HCT116 (cell line): ENCODE results near the gene ATP4A. TPM values are rescaled to one million over a fixed set of nuclear protein-coding genes. Genes with fewer than 3 reads are reported as not detected.

Source experiments
- ATAC-seq: fragments of 200-7000 bp; cut with Tn5 transposase; 2 replicates; pipeline ENCODE4 v1.9.1; 2020; ENCODE audit warnings: mild to moderate bottlenecking, moderate library complexity
- BruUV-seq: library from RNA; stranded (reverse); fragments of 400-500 nt; replicated peaks from 2 replicates; lab custom pipeline; 2021; lab: Mats Ljungman, UMichigan
- CTCF ChIA-PET: fragments of 300-600 bp; sonication (Branson Sonifier 250); formaldehyde crosslinking; loops from one replicate; lab custom pipeline; 2021; ENCODE audit warnings: antibody characterized with exemption; lab: Charles Lee
- POLR2A ChIA-PET: fragments of 300-600, 350-600 bp; sonication (Branson Sonifier 250); formaldehyde crosslinking; loops from one replicate; lab custom pipeline; 2021; ENCODE audit warnings: antibody characterized with exemption; lab: Charles Lee
- RAD21 ChIA-PET, 2 experiments: fragments of 300-600 bp; sonication (Branson Sonifier 250); formaldehyde crosslinking; loops; one replicate each; lab custom pipeline; 2023; ENCODE audit warnings: low total read pairs in 2 of 2; ENCODE audit not compliant: uncharacterized antibody in 2 of 2, unreplicated experiment in 2 of 2, low non-redundant PET in 1 of 2; lab: Charles Lee
- DNase-seq: peaks from one replicate; pipeline ENCODE4 v3.0.0-alpha.2; 2010; ENCODE audit warnings: low read depth, low spot score
- H2AFZ ChIP-seq: fragments of 200-600 bp; shearing (Covaris generic), sonication (generic); 2 replicates; pipeline ENCODE4 v1.6.1; 2017; ENCODE audit warnings: low read depth, mixed run types, mixed read lengths, antibody characterized with exemption, low read length; ENCODE audit not compliant: poor library complexity, severe bottlenecking
- H3K27ac ChIP-seq: 2 replicates; pipeline ENCODE4 v1.5.1; 2012; ENCODE audit warnings: low read depth, low read length
- H3K27me3 ChIP-seq: fragments of 200-600 bp; sonication (generic); 2 replicates; pipeline ENCODE4 v1.6.1; 2016; ENCODE audit warnings: mixed run types, low read length, mixed read lengths; ENCODE audit not compliant: insufficient read depth
- H3K36me3 ChIP-seq, 2 experiments: fragments of 200-500 bp in 1 of 2; fragments of 200-600 bp in 1 of 2; sonication (Bioruptor generic) in 1 of 2; sonication (generic) in 1 of 2; 2 replicates each; pipeline versions ENCODE4 v1.5.1 to v1.6.1; 2014 to 2016; ENCODE audit warnings: low read length in 2 of 2, inconsistent platforms in 1 of 2, mixed read lengths in 1 of 2, mixed run types in 1 of 2; ENCODE audit not compliant: insufficient read depth in 2 of 2, control insufficient read depth in 1 of 2
- H3K4me1 ChIP-seq, 2 experiments: fragments of 200-600 bp in 1 of 2; sonication (generic) in 1 of 2; 2 replicates each; pipeline versions ENCODE4 v1.5.1 to v1.6.1; 2012 to 2017; ENCODE audit warnings: low read length in 2 of 2, inconsistent platforms in 1 of 2, mild to moderate bottlenecking in 1 of 2, mixed read lengths in 1 of 2, mixed run types in 1 of 2, moderate library complexity in 1 of 2; ENCODE audit not compliant: insufficient read depth in 2 of 2, control insufficient read depth in 1 of 2
- H3K4me2 ChIP-seq: fragments of 200-600 bp; sonication (generic); 2 replicates; pipeline ENCODE4 v1.6.1; 2017; ENCODE audit warnings: mixed run types, low read length, mixed read lengths
- H3K4me3 ChIP-seq, 2 experiments: fragments of 200-600 bp in 1 of 2; sonication (generic) in 1 of 2; replicated peaks in 1 of 2; 2 replicates each; pipeline ENCODE4 v1.5.1; 2011 to 2016; ENCODE audit warnings: low read length in 2 of 2, control low read depth in 1 of 2, low read depth in 1 of 2, mild to moderate bottlenecking in 1 of 2, mixed read lengths in 1 of 2, mixed run types in 1 of 2
- H3K79me2 ChIP-seq: fragments of 200-600 bp; sonication (generic); 2 replicates; pipeline ENCODE4 v1.6.1; 2017; ENCODE audit warnings: mild to moderate bottlenecking, mixed run types, low read length, moderate library complexity, mixed read lengths; ENCODE audit not compliant: insufficient read depth
- H3K9ac ChIP-seq: fragments of 200-600 bp; sonication (generic); 2 replicates; pipeline ENCODE4 v1.6.1; 2016; ENCODE audit warnings: low read length, mixed read lengths
- H3K9me2 ChIP-seq: fragments of 200-600 bp; sonication (generic), shearing (Covaris generic); 2 replicates; pipeline ENCODE4 v1.6.1; 2017; ENCODE audit warnings: mixed run types, mild to moderate bottlenecking, moderate library complexity; ENCODE audit not compliant: insufficient read depth
- H3K9me3 ChIP-seq, 2 experiments: fragments of 200-500 bp in 1 of 2; fragments of 200-600 bp in 1 of 2; sonication (Bioruptor generic) in 1 of 2; sonication (generic) in 1 of 2; 2 replicates each; pipeline ENCODE4 v1.6.1; 2014 to 2017; ENCODE audit warnings: low read length in 2 of 2, mixed read lengths in 2 of 2, inconsistent platforms in 1 of 2, low read depth in 1 of 2, mild to moderate bottlenecking in 1 of 2, mixed run types in 1 of 2, moderate library complexity in 1 of 2; ENCODE audit not compliant: control insufficient read depth in 1 of 2, insufficient read depth in 1 of 2
- H4K20me1 ChIP-seq: fragments of 200-600 bp; sonication (generic), shearing (Covaris generic); 2 replicates; pipeline ENCODE4 v1.6.1; 2017; ENCODE audit warnings: mixed run types, mild to moderate bottlenecking, moderate library complexity; ENCODE audit not compliant: insufficient read depth
- CBX3 ChIP-seq: IDR thresholded peaks from 2 replicates; pipeline ENCODE4 v1.6.1; 2012; ENCODE audit warnings: low read depth
- CEBPB ChIP-seq: IDR thresholded peaks from 2 replicates; pipeline ENCODE4 v1.6.1; 2012; ENCODE audit warnings: low read depth
- POLR2A ChIP-seq: IDR thresholded peaks from 2 replicates; pipeline ENCODE4 v1.7.0; 2011; ENCODE audit warnings: borderline replicate concordance; ENCODE audit not compliant: insufficient read depth, insufficient read length; ENCODE audit errors: extremely low read depth
- POLR2AphosphoS5 ChIP-seq: IDR thresholded peaks from 2 replicates; pipeline ENCODE4 v1.6.1; 2011; ENCODE audit warnings: mild to moderate bottlenecking, low read depth, low read length, moderate library complexity
- TCF7L2 ChIP-seq: IDR thresholded peaks from 2 replicates; pipeline ENCODE4 v1.7.0; 2011; ENCODE audit warnings: borderline replicate concordance, inconsistent platforms; ENCODE audit not compliant: insufficient read depth, insufficient read length; ENCODE audit errors: extremely low read depth
- ZBTB33 ChIP-seq: IDR thresholded peaks from 2 replicates; pipeline ENCODE4 v1.6.1; 2011; ENCODE audit warnings: mild to moderate bottlenecking, low read length, moderate library complexity; ENCODE audit not compliant: insufficient replicate concordance; ENCODE audit errors: extremely low read depth
- intact Hi-C: fragments of 100-400 bp; cut with micrococcal nuclease; formaldehyde crosslinking; loops from 2 replicates; pipeline ENCODE4 v1.10.0; 2022
- total RNA-seq: library from RNA; stranded (reverse); gene quantifications from one replicate; pipeline ENCODE4 v1.2.1, GENCODE V29; 2021; ENCODE audit not compliant: unreplicated experiment

The ATP4A gene
- total RNA-seq, 1 experiment from 2014 or later, result 0.27 TPM

DNA sequence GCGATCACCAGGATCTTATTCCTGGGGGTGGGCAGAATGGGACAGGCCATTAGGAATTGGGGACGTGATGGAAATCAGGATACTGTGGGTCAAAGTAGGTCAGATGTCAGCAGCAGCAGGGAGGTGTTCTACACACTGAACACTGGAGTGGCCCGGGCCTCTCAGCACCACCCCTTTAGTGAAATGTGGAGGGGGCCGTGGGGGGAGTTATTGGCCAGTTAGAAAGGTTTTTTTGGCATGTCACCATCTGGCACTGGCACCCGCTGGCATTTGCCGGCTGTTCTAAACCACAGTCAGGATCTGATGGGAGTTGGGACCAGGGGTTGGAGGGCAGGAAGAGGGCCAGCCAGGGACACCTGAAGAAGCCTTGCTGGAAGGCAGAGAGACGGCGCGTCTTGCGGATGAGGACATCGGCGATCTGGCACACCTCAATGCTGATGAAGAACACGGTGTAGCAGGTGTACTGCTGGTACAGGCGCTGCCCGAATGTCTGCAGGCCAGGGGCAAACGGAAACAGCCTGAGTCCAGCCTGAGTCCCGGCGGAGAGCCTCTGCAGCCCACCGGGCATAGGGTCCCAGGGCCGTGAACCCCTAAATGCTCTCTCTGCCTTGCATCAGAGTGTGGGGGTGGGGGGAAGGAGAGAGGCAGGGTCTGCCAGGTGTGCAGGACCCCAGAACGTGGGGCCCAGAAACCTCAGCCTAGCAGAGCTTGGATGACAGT, 12.2 kb downstream of the ATP4A start:
- ChIA-PET POLR2A (no interaction called here), CTCF (no interaction called here), RAD21 (no interaction called here)
- peaks cover 23% of the 10 kb centered on the region for H3K79me2 ChIP-seq
- ATAC-seq (no peak), DNase-seq (no peak)
- no peak overlapping the region for H3K9ac ChIP-seq
- H4K20me1 ChIP-seq, result no peaks in the 10 kb centered on the region
- no peak overlapping the region for H3K4me3 ChIP-seq
- no peaks in the 10 kb centered on the region for H3K9me3 ChIP-seq
- no peaks in the 10 kb centered on the region for H3K9me2 ChIP-seq
- H3K27ac ChIP-seq, result no peak overlapping the region
- H3K4me1 ChIP-seq, result peaks cover 6 to 12% of the 10 kb centered on the region in 2 experiments
- no TSS peak for BruUV-seq
- intact Hi-C loops, result no loop called here
- no peaks in the 10 kb centered on the region for H3K27me3 ChIP-seq
- TF ChIP-seq POLR2A, result no peak
- TF ChIP-seq CEBPB, result no peak
- TF ChIP-seq POLR2AphosphoS5, result no peak
- TF ChIP-seq CBX3, result no peak
- no peak for TF ChIP-seq ZBTB33
- TF ChIP-seq TCF7L2, result no peak
- no peak overlapping the region for H3K4me2 ChIP-seq
- peaks cover 2 to 12% of the 10 kb centered on the region in 2 experiments; a peak in 1 of 4 replicates for H3K36me3 ChIP-seq
- H2AFZ ChIP-seq, result no peak overlapping the region
